Measurements from ENCODE around the gene C20orf96. TPM values are rescaled to one million over a fixed set of nuclear protein-coding genes. Genes with fewer than 3 reads are reported as not detected.

C20orf96 gene
- total and polyA plus RNA-seq, 12 donors, result 3.1 to 5.5 (median 4.4) TPM

DNA sequence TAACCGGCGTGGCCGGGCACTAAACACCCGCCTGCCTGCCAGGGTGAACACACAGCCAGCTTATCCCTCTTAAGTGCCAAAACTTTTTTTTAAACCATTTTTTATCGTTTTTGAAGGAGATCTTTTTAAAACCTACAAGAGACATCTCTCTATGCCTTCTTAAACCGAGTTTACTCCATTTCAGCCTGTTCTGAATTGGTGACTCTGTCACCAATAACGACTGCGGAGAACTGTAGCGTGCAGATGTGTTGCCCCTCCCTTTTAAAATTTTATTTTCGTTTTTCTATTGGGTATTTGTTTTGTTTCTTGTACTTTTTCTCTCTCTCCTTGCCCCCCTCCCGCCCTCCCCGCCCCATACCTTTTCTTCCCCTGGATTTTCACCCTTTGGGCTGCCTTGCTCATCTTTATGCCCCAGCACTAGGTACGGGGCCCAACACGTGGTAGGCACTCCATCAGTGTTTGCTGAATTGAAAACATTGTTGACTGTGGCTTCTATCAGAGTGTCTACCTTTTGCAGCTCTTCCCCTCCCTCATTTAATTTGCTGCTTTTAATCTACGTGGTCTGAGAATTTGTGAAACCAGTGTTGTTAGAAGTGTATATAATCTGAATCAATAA, 8.3 kb upstream of the C20orf96 start:
- DNase-seq (no peak), ATAC-seq (no peak)
- Histone ChIP-seq H3K27ac (peak overlapping the region in 9 of 10 donors; percentile 97 to 100 (median 99)), H3K27me3 (no peaks in the 10 kb centered on the region), H3K9me3 (no peaks in the 10 kb centered on the region), H3K4me1 (peaks cover 4 to 59% (median 47%) of the 10 kb centered on the region in 9 donors), H3K4me3 (peak overlapping the region; percentile 70 to 96 (median 92)), H3K36me3 (peaks cover 0 to 4% (median 0%) of the 10 kb centered on the region in 9 donors)
- WGBS, 2 donors, result 4 to 6% methylated on average over 15 of the region's 15 CpGs
- intact Hi-C loops (cut with DNase I), result loop anchor here in 2 of 10 donors (1.0 to 2.0 kb wide), 2 partner anchors 26 kb away; partner anchors contain the start of gene SOX12 (in 2 of the 2)
- TF ChIP-seq, protein P1, sequence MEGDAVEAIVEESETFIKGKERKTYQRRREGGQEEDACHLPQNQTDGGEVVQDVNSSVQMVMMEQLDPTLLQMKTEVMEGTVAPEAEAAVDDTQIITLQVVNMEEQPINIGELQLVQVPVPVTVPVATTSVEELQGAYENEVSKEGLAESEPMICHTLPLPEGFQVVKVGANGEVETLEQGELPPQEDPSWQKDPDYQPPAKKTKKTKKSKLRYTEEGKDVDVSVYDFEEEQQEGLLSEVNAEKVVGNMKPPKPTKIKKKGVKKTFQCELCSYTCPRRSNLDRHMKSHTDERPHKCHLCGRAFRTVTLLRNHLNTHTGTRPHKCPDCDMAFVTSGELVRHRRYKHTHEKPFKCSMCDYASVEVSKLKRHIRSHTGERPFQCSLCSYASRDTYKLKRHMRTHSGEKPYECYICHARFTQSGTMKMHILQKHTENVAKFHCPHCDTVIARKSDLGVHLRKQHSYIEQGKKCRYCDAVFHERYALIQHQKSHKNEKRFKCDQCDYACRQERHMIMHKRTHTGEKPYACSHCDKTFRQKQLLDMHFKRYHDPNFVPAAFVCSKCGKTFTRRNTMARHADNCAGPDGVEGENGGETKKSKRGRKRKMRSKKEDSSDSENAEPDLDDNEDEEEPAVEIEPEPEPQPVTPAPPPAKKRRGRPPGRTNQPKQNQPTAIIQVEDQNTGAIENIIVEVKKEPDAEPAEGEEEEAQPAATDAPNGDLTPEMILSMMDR (IDR thresholded peaks at IDR 0.05), result no peak

DNA sequence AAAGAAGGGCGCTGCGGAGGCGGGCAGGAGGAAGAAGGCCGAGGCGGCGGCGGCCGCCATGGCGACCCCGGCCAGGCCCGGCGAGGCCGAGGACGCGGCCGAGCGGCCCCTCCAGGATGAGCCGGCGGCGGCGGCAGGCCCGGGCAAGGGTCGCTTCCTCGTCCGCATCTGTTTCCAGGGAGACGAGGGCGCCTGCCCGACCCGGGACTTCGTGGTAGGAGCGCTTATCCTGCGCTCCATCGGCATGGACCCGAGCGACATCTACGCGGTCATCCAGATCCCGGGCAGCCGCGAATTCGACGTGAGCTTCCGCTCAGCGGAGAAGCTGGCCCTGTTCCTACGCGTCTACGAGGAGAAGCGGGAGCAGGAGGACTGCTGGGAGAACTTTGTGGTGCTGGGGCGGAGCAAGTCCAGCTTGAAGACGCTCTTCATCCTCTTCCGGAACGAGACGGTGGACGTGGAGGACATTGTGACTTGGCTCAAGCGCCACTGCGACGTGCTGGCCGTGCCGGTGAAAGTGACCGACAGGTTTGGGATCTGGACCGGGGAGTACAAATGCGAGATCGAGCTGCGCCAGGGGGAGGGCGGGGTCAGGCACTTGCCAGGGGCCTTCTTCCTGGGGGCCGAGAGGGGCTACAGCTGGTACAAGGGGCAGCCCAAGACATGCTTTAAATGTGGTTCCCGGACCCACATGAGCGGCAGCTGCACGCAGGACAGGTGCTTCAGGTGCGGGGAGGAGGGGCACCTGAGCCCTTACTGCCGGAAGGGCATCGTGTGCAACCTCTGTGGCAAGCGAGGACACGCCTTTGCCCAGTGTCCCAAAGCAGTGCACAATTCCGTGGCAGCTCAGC, 7.6 kb upstream of the C20orf96 start:
- Histone ChIP-seq H3K9me3 (no peaks in the 10 kb centered on the region), H3K36me3 (peaks cover 0 to 4% (median 0%) of the 10 kb centered on the region in 9 donors), H3K27ac (peak overlapping the region; percentile 97 to 100 (median 99)), H3K4me3 (peak overlapping the region; percentile 70 to 96 (median 92)), H3K4me1 (peaks cover 4 to 58% (median 47%) of the 10 kb centered on the region in 9 donors), H3K27me3 (no peaks in the 10 kb centered on the region)
- 0% methylated on average over 59 to 75 of the region's 75 CpGs for WGBS, 2 donors
- intact Hi-C loops (cut with DNase I), result loop anchor here in 3 of 10 donors (1.0 to 2.0 kb wide), 2 partner anchors 27 kb away; partner anchors contain the start of gene SOX12 (in 3 of the 3)
- peak; percentile 70 to 74 for DNase-seq
- TF ChIP-seq, protein P1 (IDR thresholded peaks at IDR 0.05), result no peak
- peak; percentile 47 to 69 (median 56) for ATAC-seq

DNA sequence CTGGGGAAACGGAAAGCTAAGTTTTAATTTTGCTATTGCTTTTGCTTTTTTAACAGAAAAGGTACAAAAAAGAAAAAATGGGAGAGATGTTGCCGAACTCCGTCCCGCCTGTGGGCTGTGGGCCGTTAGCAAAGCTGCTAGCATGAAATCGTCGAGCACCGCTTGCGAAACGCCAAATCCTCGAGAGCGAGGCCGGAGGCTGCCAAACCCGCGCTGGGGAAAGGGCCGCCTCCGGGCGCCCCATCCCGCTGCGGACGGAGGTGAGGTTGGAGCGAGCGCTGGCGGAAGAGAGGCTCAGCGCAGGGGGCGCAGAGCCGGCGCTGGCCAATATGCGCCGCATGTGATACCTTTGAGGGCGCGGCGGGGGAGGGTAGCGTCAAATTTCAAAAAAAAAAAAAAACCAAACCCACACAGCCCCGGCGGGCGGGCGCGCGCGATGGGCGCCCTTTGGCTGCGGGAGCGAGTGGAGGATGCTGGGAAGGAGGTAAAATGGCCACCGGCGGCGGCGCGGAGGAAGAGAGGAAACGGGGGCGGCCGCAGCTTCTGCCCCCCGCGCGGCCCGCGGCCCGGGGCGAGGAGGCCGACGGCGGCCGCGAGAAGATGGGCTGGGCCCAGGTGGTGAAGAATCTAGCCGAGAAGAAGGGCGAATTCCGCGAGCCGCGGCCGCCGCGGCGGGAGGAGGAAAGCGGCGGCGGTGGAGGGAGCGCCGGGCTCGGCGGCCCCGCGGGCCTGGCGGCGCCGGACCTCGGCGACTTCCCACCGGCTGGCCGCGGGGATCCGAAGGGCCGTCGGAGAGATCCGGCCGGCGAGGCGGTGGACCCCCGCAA, 6.8 kb upstream of the C20orf96 start, which contains the start of gene ZCCHC3:
ZCCHC3 (plus strand) TSS at position 473 of the 827 bp plus-strand sequence; CDS start at position 490, 17 bp downstream.
- peak; percentile 83 to 87 for DNase-seq
- Histone ChIP-seq H3K27me3 (no peaks in the 10 kb centered on the region), H3K4me3 (peak within 1 kb of the TSS; percentile 70 to 96 (median 92)), H3K4me1 (peaks cover 4 to 52% (median 46%) of the 10 kb centered on the region in 9 donors), H3K36me3 (peaks cover 0 to 4% (median 0%) of the 10 kb centered on the region in 9 donors), H3K9me3 (no peaks in the 10 kb centered on the region), H3K27ac (peak within 1 kb of the TSS; percentile 97 to 100 (median 99))
- 0 to 1% methylated on average over 80 to 99 of the region's 99 CpGs for WGBS, 2 donors
- peak; percentile 86 to 94 (median 92) for ATAC-seq
- intact Hi-C loops (cut with DNase I), result loop anchor here in 1 of 10 donors (2.0 kb wide), 1 partner anchor 27 kb away; the partner anchor contains the start of gene SOX12
- TF ChIP-seq, protein P1 (IDR thresholded peaks at IDR 0.05), result peak in 3 of 9 donors; percentile 34 to 46 (median 42)
